Activated T-helper 1 cell treated with anti-CD3 and anti-CD28 coated beads, Interleukin-12 subunit alpha, Interleukin-12 subunit beta, Interleukin-2, Interleukin-4 antibody, amounts not matched to agents 30 ng/mL and 10 ng/mL and 1 ng/mL, durations not matched to agents 14 hours and 24 hours and 36 hours (primary cell): Measurements from ENCODE around the gene PLSCR4. TPM values are rescaled to one million over a fixed set of nuclear protein-coding genes. Genes with fewer than 3 reads are reported as not detected.
"Not testable (repeated sequence)": the region's sequence is repeated elsewhere in the genome, so short reads cannot be mapped to it uniquely, and the experiment has no call there.

ENCODE experiments used
- DNase-seq: peaks from one replicate; pipeline ENCODE4 v3.0.0; 2021; ENCODE audit warnings: low spot score
- H3K27ac Mint-ChIP-seq: one replicate; pipeline ENCODE4 v1.8.0; 2021; ENCODE audit warnings: mild to moderate bottlenecking, mixed read lengths
- H3K27me3 Mint-ChIP-seq: one replicate; pipeline ENCODE4 v1.8.0; 2022; ENCODE audit warnings: mild to moderate bottlenecking, moderate library complexity, mixed read lengths; ENCODE audit not compliant: insufficient read depth
- H3K36me3 Mint-ChIP-seq: one replicate; pipeline ENCODE4 v1.8.0; 2021; ENCODE audit warnings: low read depth, mixed read lengths
- H3K4me1 Mint-ChIP-seq: one replicate; pipeline ENCODE4 v1.8.0; 2021; ENCODE audit warnings: low read depth, mixed read lengths
- H3K4me3 Mint-ChIP-seq: one replicate; pipeline ENCODE4 v1.8.0; 2021; ENCODE audit warnings: mild to moderate bottlenecking, moderate library complexity, mixed read lengths
- H3K9me3 Mint-ChIP-seq: one replicate; pipeline ENCODE4 v1.8.0; 2021; ENCODE audit warnings: mixed read lengths
- intact Hi-C: fragments of 100-400 bp; cut with micrococcal nuclease; formaldehyde crosslinking; loops from one replicate; pipeline ENCODE4 v1.15.1; 2024
- total RNA-seq: library from RNA; stranded (reverse); gene quantifications from 2 replicates; pipeline ENCODE4 v1.2.3, GENCODE V29; 2022

The PLSCR4 gene
- total RNA-seq, 1 donor from 2014 or later = not detected

DNA sequence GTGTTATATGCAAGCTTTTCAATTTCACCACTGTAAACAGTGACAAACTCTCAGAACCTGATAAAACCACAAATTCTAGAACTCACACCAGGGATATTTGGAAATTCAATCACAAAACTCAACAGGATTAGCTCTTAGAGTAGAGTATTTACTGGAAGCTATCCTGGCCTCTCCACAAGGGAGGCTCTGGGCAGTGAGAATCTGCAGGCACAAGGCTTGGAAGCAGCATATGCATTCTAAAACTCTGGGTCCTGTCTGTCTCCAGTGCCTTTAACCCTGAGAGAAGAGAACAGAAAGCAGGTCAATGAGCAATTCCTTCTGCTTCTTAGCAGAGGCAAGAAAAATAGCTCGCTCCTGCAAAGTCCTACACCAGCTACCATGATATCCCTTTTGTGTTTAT is 23.4 kb downstream of the PLSCR4 start:
- Mint-ChIP-seq H3K4me1 (no peaks in the 10 kb centered on the region), H3K27ac (no peak overlapping the region), H3K36me3 (no peaks in the 10 kb centered on the region), H3K4me3 (no peak overlapping the region), H3K27me3 (peaks cover 1% of the 10 kb centered on the region), H3K9me3 (no peaks in the 10 kb centered on the region)
- intact Hi-C loops = loop anchor here (5.0 kb wide), 1 partner anchor 230 kb away; no protein-coding TSS in a partner anchor
- DNase-seq = no peak

DNA sequence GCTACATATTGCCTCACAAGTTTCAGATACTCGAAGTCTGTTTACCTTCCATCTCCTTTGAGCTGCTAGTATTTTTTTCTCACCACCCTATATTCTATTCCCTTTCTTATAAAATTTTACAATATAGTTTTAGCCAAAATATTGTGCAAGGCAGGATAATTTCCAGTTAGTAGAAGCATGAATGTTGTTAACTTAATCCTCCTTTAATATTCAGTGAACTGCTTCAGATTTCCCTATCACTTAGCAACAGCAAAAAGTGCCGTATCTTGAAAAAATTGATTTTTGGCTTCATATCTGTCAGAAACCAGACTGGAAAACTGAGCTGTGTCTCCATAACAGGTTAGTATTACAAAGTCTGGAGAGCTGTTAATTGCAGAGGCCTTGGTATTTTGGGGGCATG is 24.0 kb downstream of the PLSCR4 start:
- intact Hi-C loops = loop anchor here (5.0 kb wide), 1 partner anchor 230 kb away; no protein-coding TSS in a partner anchor
- Mint-ChIP-seq H3K9me3 (no peaks in the 10 kb centered on the region), H3K4me1 (no peaks in the 10 kb centered on the region), H3K27ac (no peak overlapping the region), H3K36me3 (no peaks in the 10 kb centered on the region), H3K27me3 (peaks cover 3% of the 10 kb centered on the region), H3K4me3 (no peak overlapping the region)
- DNase-seq = no peak

DNA sequence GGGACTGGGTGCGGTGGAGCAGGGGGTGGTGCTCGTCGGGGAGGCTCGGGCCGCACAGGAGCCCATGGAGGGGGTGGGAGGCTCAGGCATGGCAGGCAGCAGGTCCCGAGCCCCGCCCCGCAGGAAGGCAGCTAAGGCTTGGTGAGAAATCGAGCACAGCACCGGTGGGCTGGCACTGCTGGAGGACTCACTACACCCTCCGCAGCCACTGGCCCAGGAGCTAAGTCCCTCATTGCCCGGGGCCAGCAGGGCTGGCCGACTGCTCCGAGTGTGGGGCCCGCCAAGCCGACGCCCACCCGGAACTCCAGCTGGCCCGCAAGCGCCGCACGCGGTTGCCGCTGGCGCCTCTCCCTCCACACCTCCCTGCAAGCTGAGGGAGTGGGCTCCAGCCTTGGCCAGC is 25.4 kb downstream of the PLSCR4 start:
- DNase-seq, H3K36me3 Mint-ChIP-seq, H3K27ac Mint-ChIP-seq, H3K9me3 Mint-ChIP-seq, H3K4me1 Mint-ChIP-seq, H3K27me3 Mint-ChIP-seq, H3K4me3 Mint-ChIP-seq: not testable (repeated sequence)
- intact Hi-C loops = loop anchor here (5.0 kb wide), 1 partner anchor 232 kb away; no protein-coding TSS in a partner anchor

DNA sequence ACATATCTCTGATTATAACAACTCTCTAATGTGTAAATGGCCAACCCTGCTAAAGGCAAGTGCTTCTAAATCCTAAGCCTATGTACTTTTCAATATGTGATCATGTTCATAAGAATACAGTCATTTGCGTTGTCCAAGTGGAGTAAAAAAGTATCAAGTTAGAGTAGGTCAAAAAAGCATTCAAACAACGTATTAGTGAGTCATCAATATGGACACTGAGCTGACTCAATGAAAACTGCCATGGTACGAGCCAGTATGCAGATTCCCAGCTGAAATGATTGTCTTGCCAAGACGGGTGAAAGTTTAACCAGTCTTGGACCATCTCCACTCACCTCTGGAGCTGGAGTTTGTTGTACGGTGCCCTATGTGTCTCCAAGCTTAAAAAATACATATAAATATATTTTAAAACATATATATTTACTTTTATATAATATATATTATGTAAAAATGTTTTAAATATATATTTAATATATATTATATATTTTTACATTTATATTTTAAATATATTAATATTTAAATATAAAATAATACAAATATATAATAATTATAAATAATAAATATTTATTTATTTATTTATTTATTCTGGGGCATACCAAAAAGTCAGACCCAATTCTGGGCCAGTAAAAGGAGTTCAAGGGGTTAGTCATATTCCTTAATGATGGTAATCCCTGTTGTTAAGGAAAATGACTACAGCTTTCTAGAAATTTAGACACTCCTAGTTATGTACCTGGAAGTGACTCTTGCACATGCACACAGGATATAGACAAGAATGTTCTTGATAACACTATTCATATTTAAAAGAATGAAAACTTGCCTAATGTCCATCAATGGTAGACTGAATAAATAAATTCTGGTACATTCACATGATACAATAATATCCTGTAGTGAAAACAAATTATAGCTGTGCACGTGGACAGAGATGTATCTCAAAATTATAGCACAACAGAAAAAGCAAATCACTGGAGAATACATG is 27.2 kb downstream of the PLSCR4 start:
- no peak overlapping the region for H3K4me3 Mint-ChIP-seq
- no peaks in the 10 kb centered on the region for H3K36me3 Mint-ChIP-seq
- peaks cover 4% of the 10 kb centered on the region for H3K27me3 Mint-ChIP-seq
- no peak for DNase-seq
- no peaks in the 10 kb centered on the region for H3K9me3 Mint-ChIP-seq
- no peak overlapping the region for H3K27ac Mint-ChIP-seq
- intact Hi-C loops = no loop called here
- no peaks in the 10 kb centered on the region for H3K4me1 Mint-ChIP-seq

DNA sequence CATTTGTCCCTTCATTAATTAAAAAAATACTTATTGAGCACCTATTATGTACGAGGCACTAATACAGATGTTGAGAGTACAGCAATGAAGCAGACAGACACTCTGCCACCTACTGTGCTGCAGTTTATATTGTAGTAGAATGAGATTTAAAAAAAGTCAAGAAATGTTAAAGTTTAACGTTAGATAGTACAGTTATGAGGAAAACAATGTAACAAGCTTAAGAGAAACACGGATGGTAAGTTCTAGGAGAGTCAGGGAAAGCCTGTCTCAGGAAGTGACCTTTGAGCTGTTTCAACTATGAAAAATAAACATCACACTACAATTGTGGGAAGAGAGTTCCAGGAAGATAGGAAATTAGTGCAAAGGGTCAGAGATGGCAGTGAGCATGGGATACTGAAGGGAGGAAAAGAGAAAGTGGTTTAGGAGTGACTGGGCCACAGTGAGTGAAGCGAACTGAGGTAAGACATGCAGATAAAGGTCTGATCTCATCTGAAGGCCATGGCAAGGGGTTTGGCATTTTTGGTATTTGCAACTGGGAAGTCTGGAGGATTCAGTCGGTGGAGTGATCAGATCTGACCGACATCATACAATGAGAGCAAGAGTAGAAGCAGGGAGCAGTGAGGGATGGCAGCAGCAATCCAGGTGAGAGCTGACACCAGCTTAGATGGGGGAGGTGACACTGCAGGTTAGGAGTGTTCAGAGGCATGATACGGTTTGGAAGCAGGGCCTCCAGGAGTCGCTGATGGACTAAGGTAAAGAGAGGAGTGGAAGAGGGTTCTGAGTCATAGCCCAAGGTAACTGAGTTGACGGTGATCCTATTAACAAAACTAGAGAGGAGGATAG is 28.5 kb downstream of the PLSCR4 start:
- no peak for DNase-seq

DNA sequence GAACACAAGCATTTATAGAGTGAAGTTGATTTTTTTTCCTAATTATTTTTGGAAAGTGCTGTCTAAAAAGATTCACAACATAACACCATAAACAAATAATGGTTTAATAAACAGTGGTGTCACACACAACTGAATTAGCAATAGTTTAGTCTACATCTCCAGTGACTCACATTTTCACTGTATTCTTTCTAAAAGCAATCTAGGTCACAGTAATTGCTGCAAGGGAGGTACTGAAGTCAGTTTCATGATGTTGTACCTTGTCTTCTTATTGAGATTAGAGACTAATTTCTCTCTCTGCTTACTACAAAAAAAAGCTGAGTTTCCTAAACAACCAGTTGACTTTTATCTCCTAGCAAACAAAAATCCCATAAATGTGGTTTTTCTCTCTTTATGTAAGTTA is 29.6 kb downstream of the PLSCR4 start:
- DNase-seq = no peak
- peaks cover 9% of the 10 kb centered on the region for H3K27me3 Mint-ChIP-seq
- no peaks in the 10 kb centered on the region for H3K4me1 Mint-ChIP-seq
- no peak overlapping the region for H3K4me3 Mint-ChIP-seq
- H3K36me3 Mint-ChIP-seq = no peaks in the 10 kb centered on the region
- H3K27ac Mint-ChIP-seq = no peak overlapping the region
- intact Hi-C loops = no loop called here
- no peaks in the 10 kb centered on the region for H3K9me3 Mint-ChIP-seq

More for the DNA sequence above, 28.5 kb downstream of the PLSCR4 start:
- H3K27ac Mint-ChIP-seq = no peak overlapping the region
- peaks cover 6% of the 10 kb centered on the region for H3K27me3 Mint-ChIP-seq
- H3K9me3 Mint-ChIP-seq = no peaks in the 10 kb centered on the region
- intact Hi-C loops = no loop called here
- no peaks in the 10 kb centered on the region for H3K36me3 Mint-ChIP-seq
- H3K4me3 Mint-ChIP-seq = no peak overlapping the region
- no peaks in the 10 kb centered on the region for H3K4me1 Mint-ChIP-seq

DNA sequence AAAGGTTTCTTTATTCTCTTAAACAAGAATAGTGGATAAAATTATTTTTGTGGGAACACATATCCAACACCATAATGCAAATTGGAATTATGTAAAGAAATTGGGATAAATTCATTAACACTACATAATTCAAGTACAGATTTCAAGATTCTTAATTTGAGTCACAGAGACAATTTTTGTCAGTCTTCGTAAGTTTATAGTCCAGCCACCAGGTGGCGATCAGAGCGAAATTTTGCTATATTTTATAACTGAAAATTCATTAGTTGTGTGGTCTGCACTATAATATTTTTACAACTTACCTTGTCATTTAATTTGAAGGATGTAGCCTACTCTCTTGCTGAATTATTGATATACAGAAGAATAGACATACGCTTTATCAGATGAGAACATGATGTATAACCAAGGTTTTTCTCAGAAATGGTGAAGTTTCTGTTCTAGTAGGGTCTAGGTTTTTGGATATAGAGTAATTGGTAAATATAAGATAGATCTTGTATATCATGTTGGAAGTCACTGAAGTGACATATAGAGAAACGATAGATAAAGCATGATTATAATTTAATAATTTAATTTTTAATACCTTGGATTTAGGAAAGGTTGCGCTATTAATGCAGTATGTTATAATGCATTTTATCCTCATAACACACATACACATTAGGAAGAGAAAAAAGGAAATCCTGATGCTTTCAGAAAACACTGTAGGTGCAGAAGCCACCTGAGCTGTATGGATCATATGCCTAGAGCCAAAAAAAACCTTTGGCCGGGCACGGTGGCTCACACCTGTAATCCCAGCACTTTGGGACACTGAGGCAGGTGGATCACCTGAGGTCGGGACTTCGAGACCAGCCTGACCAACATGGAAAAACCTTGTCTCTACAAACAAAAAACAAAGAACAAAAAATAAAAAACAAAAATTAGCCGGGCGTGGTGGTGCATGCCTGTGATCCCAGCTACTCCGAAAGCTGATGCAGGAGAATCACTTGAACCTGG is 31.7 kb downstream of the PLSCR4 start:
- no peaks in the 10 kb centered on the region for H3K9me3 Mint-ChIP-seq
- intact Hi-C loops = loop anchor here (1.0 to 2.0 kb wide), 3 partner anchors 108 to 422 kb away; no protein-coding TSS in a partner anchor
- no peaks in the 10 kb centered on the region for H3K4me1 Mint-ChIP-seq
- DNase-seq = no peak
- H3K4me3 Mint-ChIP-seq = no peak overlapping the region
- no peaks in the 10 kb centered on the region for H3K36me3 Mint-ChIP-seq
- no peak overlapping the region for H3K27ac Mint-ChIP-seq
- peaks cover 9% of the 10 kb centered on the region for H3K27me3 Mint-ChIP-seq

DNA sequence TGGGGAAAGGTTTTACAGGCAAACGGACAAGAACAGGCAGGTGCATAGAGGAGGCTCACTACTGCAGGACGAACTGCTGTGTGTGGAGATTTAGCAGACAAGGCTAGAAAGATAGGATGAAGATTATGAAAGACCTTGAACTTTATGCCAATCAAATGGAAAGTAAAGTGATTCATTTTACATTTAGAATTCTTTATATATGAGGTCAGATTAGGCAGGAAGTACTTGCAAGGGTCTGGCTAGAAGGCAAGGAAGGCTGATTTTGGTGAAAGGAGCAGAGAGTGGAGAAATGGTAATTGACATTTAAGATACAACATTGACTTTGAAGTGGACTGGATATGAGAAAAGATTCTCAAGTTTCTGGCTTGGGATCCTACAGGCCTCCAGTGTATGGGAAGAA is 33.6 kb downstream of the PLSCR4 start:
- no peaks in the 10 kb centered on the region for H3K9me3 Mint-ChIP-seq
- H3K36me3 Mint-ChIP-seq = no peaks in the 10 kb centered on the region
- intact Hi-C loops = no loop called here
- H3K27ac Mint-ChIP-seq = no peak overlapping the region
- DNase-seq = no peak
- H3K4me3 Mint-ChIP-seq = no peak overlapping the region
- peaks cover 10% of the 10 kb centered on the region for H3K27me3 Mint-ChIP-seq
- no peaks in the 10 kb centered on the region for H3K4me1 Mint-ChIP-seq

DNA sequence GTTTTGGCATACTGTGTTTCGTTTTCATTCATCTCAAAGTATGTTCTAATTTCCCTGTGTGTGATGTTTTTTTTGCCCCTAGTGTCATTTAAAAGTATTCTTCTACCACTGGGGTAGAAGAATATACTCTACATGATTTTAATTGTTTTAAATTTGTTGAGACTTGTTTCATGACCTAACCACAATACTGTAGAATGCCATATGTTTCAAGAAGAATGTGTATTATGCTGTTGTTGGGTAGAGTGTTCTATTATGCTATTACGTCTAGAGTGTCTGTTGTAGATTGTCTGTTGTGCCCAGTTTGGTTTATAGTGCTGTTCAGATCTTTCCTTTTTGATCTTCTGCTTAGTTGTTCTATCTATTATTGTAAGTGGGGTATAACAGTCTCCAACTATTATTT is 36.4 kb downstream of the PLSCR4 start:
- Mint-ChIP-seq H3K36me3 (no peaks in the 10 kb centered on the region), H3K27me3 (peaks cover 9% of the 10 kb centered on the region), H3K9me3 (no peaks in the 10 kb centered on the region), H3K4me1 (no peaks in the 10 kb centered on the region), H3K27ac (no peak overlapping the region), H3K4me3 (no peak overlapping the region)
- intact Hi-C loops = no loop called here
- no peak for DNase-seq

DNA sequence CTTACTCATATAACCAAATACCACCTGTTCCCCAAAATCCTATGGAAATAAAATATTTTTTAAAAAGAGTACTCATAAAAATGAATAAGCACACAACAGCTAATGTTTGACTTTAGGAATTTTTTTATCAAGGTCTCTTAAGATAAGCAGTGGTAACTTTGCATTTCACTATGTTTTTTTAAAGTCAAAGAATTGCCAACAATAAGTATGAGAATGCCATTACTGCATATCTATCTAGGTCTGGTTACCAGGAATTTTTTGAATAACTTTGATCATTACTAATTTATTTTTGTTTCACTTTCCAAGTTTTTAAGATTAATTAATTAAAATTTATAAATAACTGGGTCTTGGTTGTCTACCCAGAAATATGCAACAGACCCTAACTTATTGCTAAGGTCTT is 41.5 kb downstream of the PLSCR4 start:
- H3K4me1 Mint-ChIP-seq = no peaks in the 10 kb centered on the region
- H3K27me3 Mint-ChIP-seq = peaks cover 6% of the 10 kb centered on the region
- H3K4me3 Mint-ChIP-seq = no peak overlapping the region
- no peaks in the 10 kb centered on the region for H3K36me3 Mint-ChIP-seq
- intact Hi-C loops = no loop called here
- no peak overlapping the region for H3K27ac Mint-ChIP-seq
- no peak for DNase-seq
- no peaks in the 10 kb centered on the region for H3K9me3 Mint-ChIP-seq

DNA sequence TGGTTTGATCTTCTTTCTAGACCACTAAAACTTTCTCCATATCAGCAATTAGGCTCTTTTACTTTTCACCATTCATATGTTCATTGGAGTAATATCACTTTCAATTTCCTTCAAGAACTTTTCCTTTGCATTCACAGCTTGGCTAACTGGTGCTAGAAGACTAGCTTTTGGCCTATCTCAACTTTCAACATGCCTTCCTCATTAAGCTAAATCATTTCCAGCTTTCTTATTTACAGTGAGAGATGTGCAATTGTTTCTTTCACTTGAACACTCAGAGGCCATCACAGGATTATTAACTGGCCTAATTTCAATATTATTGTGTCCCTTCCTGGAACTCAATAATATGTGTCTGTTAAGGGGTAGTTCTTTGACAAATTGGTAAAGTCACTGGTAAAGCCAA is 47.1 kb downstream of the PLSCR4 start:
- H3K9me3 Mint-ChIP-seq = no peaks in the 10 kb centered on the region
- intact Hi-C loops = no loop called here
- no peak overlapping the region for H3K27ac Mint-ChIP-seq
- no peak for DNase-seq
- no peaks in the 10 kb centered on the region for H3K4me1 Mint-ChIP-seq
- H3K36me3 Mint-ChIP-seq = no peaks in the 10 kb centered on the region
- no peak overlapping the region for H3K4me3 Mint-ChIP-seq
- peaks cover 10% of the 10 kb centered on the region for H3K27me3 Mint-ChIP-seq
